Fibroblast of mammary gland (primary cell): ENCODE results near the gene NOB1.

Experiments used
- DNase-seq: peaks from one replicate; pipeline ENCODE4 v3.0.0-alpha.2; 2010; ENCODE audit warnings: low read depth
- H3K4me3 ChIP-seq: 2 replicates; pipeline ENCODE4 v1.5.1; 2011; ENCODE audit warnings: low read depth, mild to moderate bottlenecking, low read length, moderate library complexity; ENCODE audit not compliant: control insufficient read depth
- CTCF ChIP-seq: conservative IDR thresholded peaks from 2 replicates; pipeline ENCODE4 v1.5.1; 2011; ENCODE audit warnings: low read depth, low read length, inconsistent platforms; ENCODE audit not compliant: control insufficient read depth, insufficient read depth

Gene NOB1

GRCh38 chr16:69720822-69721430, 33.8 kb downstream of the NOB1 start:
- DNase-seq = no peak
- no peak overlapping the region for H3K4me3 ChIP-seq
- no peak for TF ChIP-seq CTCF

GRCh38 chr16:69718111-69718764, 36.5 kb downstream of the NOB1 start:
- DNase-seq = no peak
- no peak overlapping the region for H3K4me3 ChIP-seq
- TF ChIP-seq CTCF = no peak

GRCh38 chr16:69717066-69717465, 37.7 kb downstream of the NOB1 start:
- no peak for DNase-seq
- TF ChIP-seq CTCF = no peak
- no peak overlapping the region for H3K4me3 ChIP-seq

GRCh38 chr16:69712914-69713581, 41.7 kb downstream of the NOB1 start:
- no peak for DNase-seq
- TF ChIP-seq CTCF = no peak
- no peak overlapping the region for H3K4me3 ChIP-seq

- no peak for TF ChIP-seq CTCF
- no peak overlapping the region for H3K4me3 ChIP-seq
- DNase-seq = no peak
These were observed 42.4 kb downstream of the NOB1 start for GRCh38 chr16:69712277-69712676.

- TF ChIP-seq CTCF = no peak
- no peak overlapping the region for H3K4me3 ChIP-seq
- DNase-seq = peak; percentile 95
These were observed 43.5 kb downstream of the NOB1 start for GRCh38 chr16:69711115-69711740.
